Measurements from ENCODE around the gene ZBTB48. TPM values are rescaled to one million over a fixed set of nuclear protein-coding genes. Genes with fewer than 3 reads are reported as not detected.
A peak's percentile ranks its signal among the peaks of the same experiment; 100 is the strongest.

ZBTB48 gene
- total RNA-seq = 10 to 100 TPM in 3 of 4 donors, 1 to 10 TPM in 1; 3.7 to 12.0 (median 11.4) TPM
- 10 to 100 TPM in 2 of 3 donors, 1 to 10 TPM in 1; 9.7 to 16.6 (median 15.1) TPM for polyA plus RNA-seq
- long read RNA-seq, donor 1, partial matches to known transcripts = 1 of 10 reads
- long read RNA-seq, donor 1, other reads (novel, unspliced or antisense) = 7 of 10 reads
- long read RNA-seq, donor 2, transcript ZBTB48-202 (11 exons, 2,293 nt) = major isoform, 5 of 21 reads
- long read RNA-seq, donor 2, partial matches to known transcripts = 1 of 21 reads
- long read RNA-seq, donor 2, other reads (novel, unspliced or antisense) = 14 of 21 reads

DNA sequence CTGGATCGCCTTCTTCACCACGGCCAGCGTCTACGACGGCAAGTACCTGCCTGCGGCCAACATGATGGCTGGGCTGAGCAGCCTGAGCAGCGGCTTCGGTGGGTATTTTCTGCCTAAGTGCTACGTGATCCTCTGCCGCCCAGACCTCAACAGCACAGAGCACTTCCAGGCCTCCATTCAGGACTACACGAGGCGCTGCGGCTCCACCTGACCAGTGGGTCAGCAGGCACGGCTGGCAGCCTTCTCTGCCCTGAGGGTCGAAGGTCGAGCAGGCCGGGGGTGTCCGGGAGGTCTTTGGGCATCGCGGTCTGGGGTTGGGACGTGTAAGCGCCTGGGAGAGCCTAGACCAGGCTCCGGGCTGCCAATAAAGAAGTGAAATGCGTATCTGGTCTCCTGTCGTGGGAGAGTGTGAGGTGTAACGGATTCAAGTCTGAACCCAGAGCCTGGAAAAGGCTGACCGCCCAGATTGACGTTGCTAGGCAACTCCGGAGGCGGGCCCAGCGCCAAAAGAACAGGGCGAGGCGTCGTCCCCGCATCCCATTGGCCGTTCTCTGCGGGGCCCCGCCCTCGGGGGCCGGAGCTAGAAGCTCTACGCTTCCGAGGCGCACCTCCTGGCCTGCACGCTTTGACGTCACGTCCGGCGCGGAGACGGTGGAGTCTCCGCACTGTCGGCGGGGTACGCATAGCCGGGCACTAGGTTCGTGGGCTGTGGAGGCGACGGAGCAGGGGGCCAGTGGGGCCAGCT is at the start of gene ZBTB48:
Gene ZBTB48, plus strand, starts transcription at position 621 of the 745 bp plus-strand sequence. CDS start 616 bp downstream, outside the sequence.
- H3K4me1 ChIP-seq = peaks cover 20% of the 10 kb centered on the region
- WGBS, 3 donors = 8 to 10% (median 8%) methylated on average over 58 of the region's 58 CpGs
- peak; percentile 100 for DNase-seq

DNA sequence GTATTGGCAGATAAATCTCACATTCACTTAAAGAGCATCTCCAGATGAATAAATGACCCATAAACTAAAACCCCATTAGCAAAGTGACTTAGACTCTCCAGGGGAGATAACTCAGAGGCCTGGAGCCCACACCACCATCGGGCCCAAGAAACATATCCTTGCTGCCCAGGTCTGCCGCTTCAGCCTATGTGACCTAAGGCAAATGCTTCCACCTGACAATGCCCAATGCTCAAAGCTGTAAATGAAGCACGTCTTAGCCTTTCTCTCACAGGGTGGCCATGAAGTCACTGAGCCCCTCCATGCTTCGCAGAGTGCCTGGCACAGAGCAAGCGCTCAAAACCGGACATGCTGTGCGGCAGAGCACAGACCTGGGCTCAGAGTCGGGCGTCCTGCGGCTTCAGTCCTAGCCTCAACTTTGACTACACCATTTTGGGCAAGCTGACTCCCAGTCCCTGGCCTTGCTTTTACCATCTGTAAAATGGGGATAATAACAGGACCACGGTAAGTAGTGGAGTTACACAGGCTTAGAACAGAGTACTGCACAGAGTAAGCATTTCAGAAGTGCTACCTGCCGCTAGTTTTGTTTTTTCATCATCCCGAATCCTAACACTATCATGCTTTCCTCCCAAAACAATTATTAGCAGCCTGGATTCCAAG is 49.2 kb upstream of the ZBTB48 start:
- no peak overlapping the region for H3K27ac ChIP-seq
- H3K36me3 ChIP-seq (ENCODE audit: insufficient read depth in 1 of 2, low read depth in 1 of 2) = peaks cover 22 to 99% of the 10 kb centered on the region in 2 donors
- H3K27me3 ChIP-seq (ENCODE audit: insufficient read depth in 3 of 3, low read length in 2 of 3) = no peaks in the 10 kb centered on the region
- TF ChIP-seq, protein P1, sequence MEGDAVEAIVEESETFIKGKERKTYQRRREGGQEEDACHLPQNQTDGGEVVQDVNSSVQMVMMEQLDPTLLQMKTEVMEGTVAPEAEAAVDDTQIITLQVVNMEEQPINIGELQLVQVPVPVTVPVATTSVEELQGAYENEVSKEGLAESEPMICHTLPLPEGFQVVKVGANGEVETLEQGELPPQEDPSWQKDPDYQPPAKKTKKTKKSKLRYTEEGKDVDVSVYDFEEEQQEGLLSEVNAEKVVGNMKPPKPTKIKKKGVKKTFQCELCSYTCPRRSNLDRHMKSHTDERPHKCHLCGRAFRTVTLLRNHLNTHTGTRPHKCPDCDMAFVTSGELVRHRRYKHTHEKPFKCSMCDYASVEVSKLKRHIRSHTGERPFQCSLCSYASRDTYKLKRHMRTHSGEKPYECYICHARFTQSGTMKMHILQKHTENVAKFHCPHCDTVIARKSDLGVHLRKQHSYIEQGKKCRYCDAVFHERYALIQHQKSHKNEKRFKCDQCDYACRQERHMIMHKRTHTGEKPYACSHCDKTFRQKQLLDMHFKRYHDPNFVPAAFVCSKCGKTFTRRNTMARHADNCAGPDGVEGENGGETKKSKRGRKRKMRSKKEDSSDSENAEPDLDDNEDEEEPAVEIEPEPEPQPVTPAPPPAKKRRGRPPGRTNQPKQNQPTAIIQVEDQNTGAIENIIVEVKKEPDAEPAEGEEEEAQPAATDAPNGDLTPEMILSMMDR (IDR thresholded peaks at IDR 0.05) = no peak
- 96 to 97% (median 96%) methylated on average over 13 of the region's 13 CpGs for WGBS, 3 donors
- DNase-seq (no peak), ATAC-seq (peak in 1 of 4 donors; percentile 8)
- no peak overlapping the region for H3K4me3 ChIP-seq
- no peaks in the 10 kb centered on the region for H3K9me3 ChIP-seq
- H3K4me1 ChIP-seq = no peaks in the 10 kb centered on the region
- intact Hi-C loops (cut with DNase I) = no loop called here

More for the DNA sequence above, at the start of gene ZBTB48:
- H3K27ac ChIP-seq = peak within 1 kb of the TSS; percentile 93
- ATAC-seq = peak; percentile 90 to 96 (median 92)
- peak within 1 kb of the TSS; percentile 86 for H3K4me3 ChIP-seq
- peaks cover 0 to 8% of the 10 kb centered on the region in 2 donors for H3K36me3 ChIP-seq (ENCODE audit: insufficient read depth in 1 of 2, low read depth in 1 of 2)
- no peaks in the 10 kb centered on the region for H3K9me3 ChIP-seq
- intact Hi-C loops (cut with DNase I) = no loop called here
- H3K27me3 ChIP-seq (ENCODE audit: insufficient read depth in 3 of 3, low read length in 2 of 3) = no peaks in the 10 kb centered on the region
- TF ChIP-seq, protein P1 (IDR thresholded peaks at IDR 0.05) = no peak

DNA sequence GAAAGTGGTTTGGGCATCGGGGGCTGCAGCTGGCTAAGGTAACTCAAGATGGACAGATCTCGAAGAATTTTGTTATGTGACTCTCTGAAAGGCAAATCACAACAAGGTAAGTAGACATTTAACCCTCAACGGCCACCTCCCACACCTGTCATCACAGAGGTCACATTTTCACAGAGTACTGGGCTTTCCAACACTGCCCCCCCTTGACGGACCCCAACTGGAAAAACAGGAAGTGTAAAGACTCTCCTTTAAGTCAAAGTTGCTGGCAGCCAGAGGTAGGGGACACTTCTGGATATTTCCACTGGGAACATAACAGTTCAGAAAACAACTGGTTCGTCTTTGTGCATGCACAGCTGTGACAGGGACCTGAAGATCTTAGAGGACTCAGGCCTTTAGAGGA is 47.8 kb upstream of the ZBTB48 start:
- intact Hi-C loops (cut with DNase I) = no loop called here
- Histone ChIP-seq H3K4me1 (no peaks in the 10 kb centered on the region), H3K27me3 (ENCODE audit: insufficient read depth in 3 of 3, low read length in 2 of 3) (no peaks in the 10 kb centered on the region), H3K36me3 (ENCODE audit: insufficient read depth in 1 of 2, low read depth in 1 of 2) (peaks cover 22 to 98% of the 10 kb centered on the region in 2 donors), H3K4me3 (no peak overlapping the region), H3K9me3 (no peaks in the 10 kb centered on the region), H3K27ac (no peak overlapping the region)
- WGBS, 3 donors = 79 to 91% (median 85%) methylated on average over 5 of the region's 5 CpGs
- TF ChIP-seq, protein P1 (IDR thresholded peaks at IDR 0.05) = no peak
- ATAC-seq (no peak), DNase-seq (no peak)

DNA sequence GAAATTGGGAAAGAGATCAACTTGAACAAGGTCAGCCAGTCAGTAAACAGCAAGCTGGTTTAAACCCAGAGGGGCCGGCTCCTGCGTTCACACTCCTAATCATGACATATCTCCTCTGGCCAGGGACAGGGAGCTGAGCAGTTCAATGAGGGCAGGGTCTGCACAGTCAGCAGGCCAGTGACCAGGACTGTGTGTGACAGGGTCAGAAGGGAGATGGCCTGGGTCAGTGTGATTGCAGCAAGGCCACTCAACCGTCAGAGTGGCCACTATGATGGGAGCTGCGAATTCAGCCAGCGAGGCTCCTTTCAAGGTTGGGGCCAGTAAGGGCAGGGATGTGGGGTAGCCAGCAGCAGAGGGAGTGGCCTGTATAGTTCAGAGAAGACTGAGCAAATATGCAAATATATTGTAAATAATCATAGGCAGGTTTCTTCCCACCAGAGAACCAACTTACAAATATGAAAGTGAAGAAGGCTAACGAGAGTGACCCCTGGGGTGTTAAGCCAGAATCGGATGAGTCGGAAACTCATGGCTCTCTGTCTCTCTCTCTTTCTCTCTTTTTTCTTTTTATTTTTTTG is 45.5 kb upstream of the ZBTB48 start:
- H3K27me3 ChIP-seq (ENCODE audit: insufficient read depth in 3 of 3, low read length in 2 of 3) = no peaks in the 10 kb centered on the region
- no peak overlapping the region for H3K27ac ChIP-seq
- H3K36me3 ChIP-seq (ENCODE audit: insufficient read depth in 1 of 2, low read depth in 1 of 2) = peaks cover 14 to 94% of the 10 kb centered on the region in 2 donors
- intact Hi-C loops (cut with DNase I) = no loop called here
- DNase-seq = peak in 1 of 2 donors; percentile 23
- H3K4me3 ChIP-seq = no peak overlapping the region
- no peaks in the 10 kb centered on the region for H3K4me1 ChIP-seq
- no peaks in the 10 kb centered on the region for H3K9me3 ChIP-seq
- 91 to 93% (median 92%) methylated on average over 8 of the region's 8 CpGs for WGBS, 3 donors
- TF ChIP-seq, protein P1 (IDR thresholded peaks at IDR 0.05) = no peak
- no peak for ATAC-seq
